SK-N-MC (cell line): Measurements from ENCODE around the gene IHH.

Experiments
- EZH2 ChIP-seq: fragments of 200-600 bp; sonication (generic); IDR thresholded peaks from one replicate; pipeline ENCODE4 v1.6.1; 2017; ENCODE audit warnings: antibody characterized with exemption
- FOXP2 ChIP-seq: optimal IDR thresholded peaks from 2 replicates; pipeline ENCODE3; 2011; ENCODE audit warnings: mild to moderate bottlenecking, moderate library complexity; ENCODE audit not compliant: insufficient read depth; ENCODE audit errors: extremely low read length, control extremely low read depth
- POLR2AphosphoS5 ChIP-seq: IDR thresholded peaks from 2 replicates; pipeline ENCODE4 v1.6.1; 2012; ENCODE audit warnings: mild to moderate bottlenecking, low read depth, low read length, borderline replicate concordance

DNA sequence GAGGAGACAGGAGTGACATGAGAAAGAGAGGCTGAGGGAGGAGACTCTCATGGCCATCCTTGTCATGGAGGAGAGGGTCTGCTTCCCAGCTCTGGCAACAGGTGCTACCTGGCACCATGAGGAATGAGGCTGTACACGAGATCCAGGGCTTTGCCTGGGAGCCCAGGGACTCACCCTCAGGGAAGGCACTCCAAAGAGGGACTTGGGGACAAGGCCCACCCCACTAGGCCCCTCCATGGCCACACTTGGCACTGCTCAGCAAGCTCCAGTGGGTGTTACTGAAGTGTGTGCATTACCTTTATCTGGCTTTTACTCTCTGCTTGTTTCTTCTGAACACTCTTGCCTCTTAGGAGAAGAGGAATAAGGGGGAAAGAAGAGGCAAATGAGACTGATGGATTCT, 22.1 kb downstream of the IHH start:
- TF ChIP-seq EZH2 = no peak
- no peak for TF ChIP-seq POLR2AphosphoS5
- no peak for TF ChIP-seq FOXP2
